ENCODE results near the gene DNAJB8. TPM values are rescaled to one million over a fixed set of nuclear protein-coding genes. Genes with fewer than 3 reads are reported as not detected.

DNAJB8 gene
- total and polyA plus RNA-seq, 9 of the 15 experiments (the other 6 are each of a cell fraction or from before 2014, with no cell fraction given), result not detected

DNA sequence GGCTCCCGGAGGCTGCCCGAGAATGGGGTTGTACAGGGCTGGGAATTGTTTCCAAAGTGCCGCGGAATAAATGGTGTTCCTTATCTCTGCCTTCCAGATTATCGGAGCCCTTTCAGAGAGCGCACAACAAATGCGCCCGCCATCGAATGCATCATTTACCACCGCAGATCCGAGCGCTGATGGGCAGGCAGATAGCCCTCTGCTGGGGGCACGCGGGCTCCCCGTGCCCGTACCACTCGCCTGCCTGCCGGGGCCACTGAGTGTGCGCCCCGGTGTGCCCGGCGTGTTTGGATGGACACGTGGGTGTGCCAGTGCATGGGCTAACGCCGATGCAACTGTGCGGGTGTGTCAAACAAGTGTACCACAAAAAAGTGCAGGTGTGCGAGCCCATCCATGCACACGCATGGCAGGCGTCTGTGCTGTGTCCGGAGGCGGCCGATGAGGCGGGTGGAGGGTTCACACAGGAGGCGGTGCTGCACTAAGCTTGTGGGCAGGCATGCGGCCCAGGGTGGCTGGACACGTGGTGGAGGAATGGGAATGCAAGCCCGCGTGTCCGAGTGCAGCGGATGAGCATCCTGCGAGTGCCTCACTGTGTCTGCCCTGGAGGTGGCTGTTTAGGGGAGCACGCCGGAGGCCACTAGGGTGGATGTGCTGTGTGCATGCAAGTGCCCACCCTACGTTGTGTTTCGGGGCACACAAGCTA, 30.1 kb upstream of the DNAJB8 start (continued):
- TF ChIP-seq, protein P1, sequence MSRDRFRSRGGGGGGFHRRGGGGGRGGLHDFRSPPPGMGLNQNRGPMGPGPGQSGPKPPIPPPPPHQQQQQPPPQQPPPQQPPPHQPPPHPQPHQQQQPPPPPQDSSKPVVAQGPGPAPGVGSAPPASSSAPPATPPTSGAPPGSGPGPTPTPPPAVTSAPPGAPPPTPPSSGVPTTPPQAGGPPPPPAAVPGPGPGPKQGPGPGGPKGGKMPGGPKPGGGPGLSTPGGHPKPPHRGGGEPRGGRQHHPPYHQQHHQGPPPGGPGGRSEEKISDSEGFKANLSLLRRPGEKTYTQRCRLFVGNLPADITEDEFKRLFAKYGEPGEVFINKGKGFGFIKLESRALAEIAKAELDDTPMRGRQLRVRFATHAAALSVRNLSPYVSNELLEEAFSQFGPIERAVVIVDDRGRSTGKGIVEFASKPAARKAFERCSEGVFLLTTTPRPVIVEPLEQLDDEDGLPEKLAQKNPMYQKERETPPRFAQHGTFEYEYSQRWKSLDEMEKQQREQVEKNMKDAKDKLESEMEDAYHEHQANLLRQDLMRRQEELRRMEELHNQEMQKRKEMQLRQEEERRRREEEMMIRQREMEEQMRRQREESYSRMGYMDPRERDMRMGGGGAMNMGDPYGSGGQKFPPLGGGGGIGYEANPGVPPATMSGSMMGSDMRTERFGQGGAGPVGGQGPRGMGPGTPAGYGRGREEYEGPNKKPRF (IDR thresholded peaks at IDR 0.05; ENCODE audit: low read depth, low read length), result no peak
- peak; percentile 68; the same call in 1 of the 2 replicates for TF ChIP-seq EP300 (IDR thresholded peaks at IDR 0.05; ENCODE audit: low read length)
- no peak; the same call in 1 of the 2 replicates for TF ChIP-seq CAMTA2 (CRISPR knock-in tag; conservative IDR thresholded peaks at IDR 0.05)
- no peak for TF ChIP-seq POLR2B (IDR thresholded peaks at IDR 0.05; ENCODE audit: low read depth, partially characterized antibody)
- TF ChIP-seq GABPA (tag; conservative IDR thresholded peaks at IDR 0.05; ENCODE audit: low read depth), result no peak
- TF ChIP-seq STAT5A (IDR thresholded peaks at IDR 0.05; ENCODE audit: borderline replicate concordance, low read length), result no peak
- no peak for TF ChIP-seq XRCC3 (IDR thresholded peaks at IDR 0.05)
- TF ChIP-seq KLF13 (tag; IDR thresholded peaks at IDR 0.05; ENCODE audit: borderline replicate concordance, low read depth), result no peak
- TF ChIP-seq LCOR (CRISPR knock-in tag; IDR thresholded peaks at IDR 0.05), result no peak
- no peak for TF ChIP-seq MAZ (CRISPR knock-in tag; conservative IDR thresholded peaks at IDR 0.05 in 1 of 2, IDR thresholded peaks at IDR 0.05 in 1 of 2)
- TF ChIP-seq, protein P2, sequence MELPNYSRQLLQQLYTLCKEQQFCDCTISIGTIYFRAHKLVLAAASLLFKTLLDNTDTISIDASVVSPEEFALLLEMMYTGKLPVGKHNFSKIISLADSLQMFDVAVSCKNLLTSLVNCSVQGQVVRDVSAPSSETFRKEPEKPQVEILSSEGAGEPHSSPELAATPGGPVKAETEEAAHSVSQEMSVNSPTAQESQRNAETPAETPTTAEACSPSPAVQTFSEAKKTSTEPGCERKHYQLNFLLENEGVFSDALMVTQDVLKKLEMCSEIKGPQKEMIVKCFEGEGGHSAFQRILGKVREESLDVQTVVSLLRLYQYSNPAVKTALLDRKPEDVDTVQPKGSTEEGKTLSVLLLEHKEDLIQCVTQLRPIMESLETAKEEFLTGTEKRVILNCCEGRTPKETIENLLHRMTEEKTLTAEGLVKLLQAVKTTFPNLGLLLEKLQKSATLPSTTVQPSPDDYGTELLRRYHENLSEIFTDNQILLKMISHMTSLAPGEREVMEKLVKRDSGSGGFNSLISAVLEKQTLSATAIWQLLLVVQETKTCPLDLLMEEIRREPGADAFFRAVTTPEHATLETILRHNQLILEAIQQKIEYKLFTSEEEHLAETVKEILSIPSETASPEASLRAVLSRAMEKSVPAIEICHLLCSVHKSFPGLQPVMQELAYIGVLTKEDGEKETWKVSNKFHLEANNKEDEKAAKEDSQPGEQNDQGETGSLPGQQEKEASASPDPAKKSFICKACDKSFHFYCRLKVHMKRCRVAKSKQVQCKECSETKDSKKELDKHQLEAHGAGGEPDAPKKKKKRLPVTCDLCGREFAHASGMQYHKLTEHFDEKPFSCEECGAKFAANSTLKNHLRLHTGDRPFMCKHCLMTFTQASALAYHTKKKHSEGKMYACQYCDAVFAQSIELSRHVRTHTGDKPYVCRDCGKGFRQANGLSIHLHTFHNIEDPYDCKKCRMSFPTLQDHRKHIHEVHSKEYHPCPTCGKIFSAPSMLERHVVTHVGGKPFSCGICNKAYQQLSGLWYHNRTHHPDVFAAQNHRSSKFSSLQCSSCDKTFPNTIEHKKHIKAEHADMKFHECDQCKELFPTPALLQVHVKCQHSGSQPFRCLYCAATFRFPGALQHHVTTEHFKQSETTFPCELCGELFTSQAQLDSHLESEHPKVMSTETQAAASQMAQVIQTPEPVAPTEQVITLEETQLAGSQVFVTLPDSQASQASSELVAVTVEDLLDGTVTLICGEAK (IDR thresholded peaks at IDR 0.05), result no peak
- TF ChIP-seq, protein P2 (CRISPR knock-in tag; IDR thresholded peaks at IDR 0.05), result no peak
- TF ChIP-seq, protein P3, sequence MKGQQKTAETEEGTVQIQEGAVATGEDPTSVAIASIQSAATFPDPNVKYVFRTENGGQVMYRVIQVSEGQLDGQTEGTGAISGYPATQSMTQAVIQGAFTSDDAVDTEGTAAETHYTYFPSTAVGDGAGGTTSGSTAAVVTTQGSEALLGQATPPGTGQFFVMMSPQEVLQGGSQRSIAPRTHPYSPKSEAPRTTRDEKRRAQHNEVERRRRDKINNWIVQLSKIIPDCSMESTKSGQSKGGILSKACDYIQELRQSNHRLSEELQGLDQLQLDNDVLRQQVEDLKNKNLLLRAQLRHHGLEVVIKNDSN (CRISPR knock-in tag; IDR thresholded peaks at IDR 0.05), result peak; percentile 81
- no peak for TF ChIP-seq POLR3G (IDR thresholded peaks at IDR 0.05; ENCODE audit: extremely low read depth, insufficient read length, insufficient replicate concordance)
- no peak for TF ChIP-seq ZNF778 (CRISPR knock-in tag; IDR thresholded peaks at IDR 0.05)
- no peak for TF ChIP-seq ZNF175 (CRISPR knock-in tag; IDR thresholded peaks at IDR 0.05; ENCODE audit: low read depth)

Data from K562 (cell line).